K562 (cell line): ENCODE measurements around the gene VAMP8.

Experiments
- ESRRA ChIP-seq: fragments of 450-650 bp; IDR thresholded peaks from 2 replicates; pipeline ENCODE4 v1.6.1; 2014; ENCODE audit warnings: low read depth, mild to moderate bottlenecking, moderate library complexity, borderline replicate concordance
- KLF16 ChIP-seq: IDR thresholded peaks from 2 replicates; pipeline ENCODE4 v1.6.1; 2016; ENCODE audit warnings: antibody characterized with exemption
- POLR2A ChIP-seq: fragments of 450-650 bp; conservative IDR thresholded peaks from 2 replicates; pipeline ENCODE4 v1.6.1; 2016

GRCh38 chr2:85540133-85540648, 37.2 kb upstream of the VAMP8 start:
- TF ChIP-seq ESRRA, result no peak
- TF ChIP-seq POLR2A, result peak; percentile 43
- no peak for TF ChIP-seq KLF16
